CD4-positive, alpha-beta T cell treated with Interleukin-17A for 1 hour (primary cell): Measurements from ENCODE around the gene CALCOCO1.
"Not testable (repeated sequence)": the region's sequence is repeated elsewhere in the genome, so short reads cannot be mapped to it uniquely, and the experiment has no call there.

ENCODE experiments used
- DNase-seq: peaks from one replicate; pipeline ENCODE4 v3.0.0-alpha.2; 2020

CALCOCO1 gene, protein sequence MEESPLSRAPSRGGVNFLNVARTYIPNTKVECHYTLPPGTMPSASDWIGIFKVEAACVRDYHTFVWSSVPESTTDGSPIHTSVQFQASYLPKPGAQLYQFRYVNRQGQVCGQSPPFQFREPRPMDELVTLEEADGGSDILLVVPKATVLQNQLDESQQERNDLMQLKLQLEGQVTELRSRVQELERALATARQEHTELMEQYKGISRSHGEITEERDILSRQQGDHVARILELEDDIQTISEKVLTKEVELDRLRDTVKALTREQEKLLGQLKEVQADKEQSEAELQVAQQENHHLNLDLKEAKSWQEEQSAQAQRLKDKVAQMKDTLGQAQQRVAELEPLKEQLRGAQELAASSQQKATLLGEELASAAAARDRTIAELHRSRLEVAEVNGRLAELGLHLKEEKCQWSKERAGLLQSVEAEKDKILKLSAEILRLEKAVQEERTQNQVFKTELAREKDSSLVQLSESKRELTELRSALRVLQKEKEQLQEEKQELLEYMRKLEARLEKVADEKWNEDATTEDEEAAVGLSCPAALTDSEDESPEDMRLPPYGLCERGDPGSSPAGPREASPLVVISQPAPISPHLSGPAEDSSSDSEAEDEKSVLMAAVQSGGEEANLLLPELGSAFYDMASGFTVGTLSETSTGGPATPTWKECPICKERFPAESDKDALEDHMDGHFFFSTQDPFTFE

GRCh38 chr12:53727310-53728041, at the start of gene CALCOCO1:
Gene CALCOCO1 (minus strand): TSS chr12:53727452. CDS start chr12:53725242, 2,210 bp downstream.
- DNase-seq, result peak; percentile 98

DNA sequence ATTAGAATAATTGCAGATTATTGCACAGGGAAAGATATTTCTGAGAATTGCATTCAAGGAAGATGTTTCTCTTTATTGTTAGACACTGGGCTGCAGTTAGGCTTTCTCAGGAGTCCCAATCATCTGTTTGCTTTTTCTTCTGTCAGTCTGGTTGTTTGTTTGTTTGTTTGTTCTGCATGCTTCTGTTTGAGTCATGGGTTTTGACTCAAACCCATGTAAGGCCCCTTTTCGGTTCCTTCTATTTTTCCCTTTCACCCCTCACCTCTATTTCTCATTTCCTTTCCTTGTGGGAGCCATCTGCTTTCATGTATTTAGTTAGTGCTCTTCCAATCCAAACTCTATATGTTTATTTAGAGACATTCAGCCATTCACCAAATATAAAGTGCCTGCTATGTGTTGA, 49.6 kb upstream of the CALCOCO1 start:
- no peak for DNase-seq

DNA sequence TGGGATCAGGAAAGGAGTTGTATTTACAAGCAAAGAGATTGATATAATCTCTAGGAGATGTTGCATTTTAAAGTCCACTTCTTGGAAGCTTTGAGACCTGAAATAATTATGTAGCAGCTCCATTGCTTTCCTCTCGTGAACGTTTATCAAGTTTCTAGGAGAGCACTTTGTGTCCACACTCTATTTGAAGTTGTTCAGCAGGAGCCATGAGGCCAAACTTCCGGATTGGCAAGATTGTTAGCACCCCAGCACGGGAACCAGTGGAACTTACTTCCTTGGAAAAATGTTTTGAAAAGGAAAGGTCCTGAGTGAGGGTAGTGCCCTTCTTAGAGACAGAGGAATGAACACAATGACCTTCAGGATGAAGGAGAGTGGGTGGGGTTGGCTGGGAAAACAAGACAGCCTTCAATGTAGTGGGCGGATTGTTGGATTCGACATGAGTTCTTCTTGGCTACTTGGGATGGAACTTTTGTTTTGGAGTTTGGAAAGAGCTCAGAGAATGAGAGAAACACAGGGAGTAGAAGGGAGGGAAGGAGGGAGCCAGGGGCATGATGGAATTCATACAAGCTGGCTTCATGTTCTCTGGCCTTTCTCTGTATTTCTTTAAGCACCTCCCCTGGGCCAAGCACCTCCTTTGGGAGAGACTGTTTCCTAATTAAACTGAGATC, 48.4 kb upstream of the CALCOCO1 start:
- DNase-seq, result no peak

- DNase-seq, result no peak
Observed at GRCh38 chr12:53770281-53770680, 43.0 kb upstream of the CALCOCO1 start.

DNA sequence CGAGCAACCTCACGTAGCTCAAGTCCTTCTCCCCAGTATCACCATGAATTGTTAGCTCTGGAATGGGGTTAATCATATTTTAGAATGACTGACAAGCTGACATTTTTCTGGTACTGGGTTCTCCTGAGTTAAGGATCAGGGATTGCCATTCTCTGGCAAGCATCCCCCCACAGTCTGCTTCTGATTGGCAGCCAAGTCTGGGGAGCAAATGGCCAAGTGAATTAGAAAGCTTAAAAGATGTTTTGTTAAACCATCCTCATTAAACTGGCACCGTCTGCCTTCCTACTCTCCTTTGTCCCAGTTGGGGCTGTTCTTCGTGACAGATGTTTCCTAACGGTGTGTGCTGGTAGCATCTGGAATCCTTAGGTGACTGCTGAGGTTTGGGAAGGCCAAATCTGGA, 41.7 kb upstream of the CALCOCO1 start:
- DNase-seq, result no peak

- DNase-seq, result no peak
Observed at GRCh38 chr12:53766881-53767280, 39.6 kb upstream of the CALCOCO1 start.

- DNase-seq, result no peak
Observed at GRCh38 chr12:53765891-53766290, 38.6 kb upstream of the CALCOCO1 start.

DNA sequence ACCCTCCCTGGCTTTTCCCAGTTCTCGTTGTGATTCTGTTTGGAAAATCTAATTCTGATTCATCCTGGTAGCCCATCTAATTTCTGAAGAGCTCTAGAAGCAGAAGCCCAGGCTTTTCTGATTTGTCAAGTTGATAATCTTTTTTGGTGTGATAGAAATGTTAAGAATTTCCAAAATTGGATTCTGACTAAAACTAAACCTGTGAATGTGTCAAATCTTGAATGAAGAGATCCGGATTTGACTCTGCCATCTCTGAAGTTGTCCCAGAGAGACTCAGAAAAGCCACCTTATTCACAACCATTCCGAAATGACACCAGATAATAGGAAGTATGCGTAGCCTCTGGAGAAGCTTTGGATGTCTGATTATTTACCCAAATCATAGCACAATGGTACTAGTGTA, 37.4 kb upstream of the CALCOCO1 start:
- no peak for DNase-seq

DNA sequence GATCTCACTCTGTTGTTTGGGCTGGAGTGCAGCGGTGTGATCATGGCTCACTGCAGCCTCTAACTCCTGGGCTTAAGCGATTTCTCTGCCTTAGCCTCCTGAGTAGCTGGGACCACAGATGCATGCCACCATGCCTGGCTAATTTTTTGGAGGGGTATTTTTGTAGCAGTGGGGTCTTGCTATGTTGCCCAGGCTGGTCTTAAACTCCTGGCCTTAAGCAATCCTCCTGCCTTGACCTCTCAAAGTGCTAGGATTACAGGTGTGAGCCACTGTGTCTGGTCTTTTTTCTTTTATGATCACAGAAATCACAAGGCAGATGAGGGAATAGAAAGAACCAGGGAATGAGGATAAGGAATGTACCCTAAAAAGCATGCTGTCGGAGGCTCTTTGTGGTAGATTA, 35.5 kb upstream of the CALCOCO1 start:
- not testable (repeated sequence) for DNase-seq

DNA sequence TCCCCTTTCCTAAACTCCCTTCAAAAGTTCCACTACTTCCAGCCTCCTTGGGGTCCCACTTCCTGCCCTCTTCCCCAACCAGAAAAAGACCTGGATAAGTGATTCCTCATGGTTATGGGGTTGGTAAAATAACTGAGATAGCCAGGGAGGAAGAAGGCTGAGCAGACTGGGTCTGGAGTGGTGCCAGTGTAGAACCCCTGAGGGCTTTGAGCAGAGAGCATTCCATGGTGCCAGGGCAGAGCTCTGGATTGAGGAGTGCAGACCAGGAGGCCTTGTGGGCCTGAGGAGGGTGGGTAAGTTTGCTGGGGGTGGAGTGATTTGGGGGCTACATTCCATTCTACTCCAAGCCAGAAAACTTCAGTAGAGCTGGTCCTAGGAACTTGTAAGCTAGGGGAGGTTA, 34.1 kb upstream of the CALCOCO1 start:
- DNase-seq, result no peak

DNA sequence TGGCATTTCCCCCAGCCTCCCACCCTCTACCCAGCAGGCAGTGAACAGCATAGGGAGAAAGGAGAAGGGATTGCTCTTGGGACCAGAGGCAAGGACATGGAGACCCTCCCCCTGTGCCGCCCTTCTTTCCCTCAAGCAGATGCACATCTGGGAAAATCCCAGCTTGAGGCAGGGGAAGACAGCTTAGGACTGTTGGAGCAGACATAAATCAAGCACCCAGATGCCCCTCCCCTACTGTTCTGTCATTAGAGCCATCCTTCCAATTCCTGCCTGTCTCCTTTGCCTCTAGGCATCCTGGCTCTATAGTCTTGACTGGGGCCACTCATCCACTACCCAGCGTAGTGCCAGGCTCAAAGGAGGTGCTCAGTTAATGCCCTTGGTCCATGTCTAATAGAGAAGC, 32.0 kb upstream of the CALCOCO1 start:
- DNase-seq, result no peak

GRCh38 chr12:53758730-53759103, 31.5 kb upstream of the CALCOCO1 start:
- DNase-seq, result no peak

GRCh38 chr12:53758081-53758729, 31.0 kb upstream of the CALCOCO1 start:
- no peak for DNase-seq

- DNase-seq, result peak; percentile 84
Observed at GRCh38 chr12:53757101-53757770, 30.0 kb upstream of the CALCOCO1 start.

DNA sequence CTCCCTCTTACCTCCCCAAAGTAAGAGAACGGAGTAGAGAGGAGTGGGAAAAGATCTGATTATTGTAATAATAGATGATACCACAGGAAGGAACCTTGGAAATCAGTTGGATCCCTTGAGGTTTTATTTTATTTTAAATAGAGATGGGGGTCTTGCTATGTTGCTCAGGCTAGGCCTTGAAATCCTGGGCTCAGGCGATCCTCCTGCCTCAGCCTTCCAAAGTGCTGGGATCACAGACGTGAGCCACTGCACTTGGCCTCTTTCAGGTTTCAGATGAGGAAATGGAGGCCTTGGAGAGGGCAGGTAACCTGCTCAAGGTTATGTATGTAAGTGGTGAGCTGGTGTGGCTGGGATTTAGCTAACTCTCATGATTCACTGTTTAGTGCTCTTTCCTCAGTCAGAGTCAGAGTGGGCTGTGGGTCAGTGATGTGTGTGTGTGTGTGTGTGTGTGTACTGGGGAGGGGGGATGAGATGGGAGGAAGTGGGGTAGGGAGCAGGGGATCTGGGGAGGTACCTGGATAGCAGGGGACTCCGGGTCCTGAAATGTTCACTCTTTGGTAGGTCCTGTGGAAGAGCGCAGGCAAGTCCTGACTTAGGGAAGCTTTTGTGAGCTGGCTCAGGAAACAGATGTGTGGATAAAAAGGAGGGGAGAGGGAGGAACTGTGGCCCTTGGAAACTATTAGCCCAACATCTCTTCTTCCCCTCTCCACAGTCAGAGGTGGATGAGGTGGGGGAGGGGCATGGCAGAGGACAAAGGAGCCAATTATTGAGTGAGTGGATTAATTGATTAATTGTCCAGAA, 29.2 kb upstream of the CALCOCO1 start:
- DNase-seq, result no peak

DNA sequence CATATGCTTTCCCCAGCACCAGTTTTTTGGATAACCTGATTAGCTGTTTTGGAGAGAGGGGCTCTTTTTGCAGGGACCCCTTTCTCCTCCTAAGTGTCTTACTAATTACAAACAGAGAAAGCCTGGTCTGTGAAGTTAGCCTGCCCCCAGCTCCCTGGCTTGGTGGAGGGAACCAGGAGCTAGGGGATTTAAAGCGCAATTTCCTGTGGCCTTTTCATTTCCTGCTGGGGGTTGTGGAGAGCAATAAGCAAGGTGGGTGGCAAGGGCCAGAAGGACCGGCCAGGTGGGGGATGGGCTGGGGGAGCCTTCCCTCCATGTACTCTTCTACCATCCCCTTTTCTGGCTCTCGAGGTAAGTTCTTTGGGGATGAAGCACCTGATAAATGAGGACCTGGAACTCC, 28.6 kb upstream of the CALCOCO1 start:
- DNase-seq, result no peak

DNA sequence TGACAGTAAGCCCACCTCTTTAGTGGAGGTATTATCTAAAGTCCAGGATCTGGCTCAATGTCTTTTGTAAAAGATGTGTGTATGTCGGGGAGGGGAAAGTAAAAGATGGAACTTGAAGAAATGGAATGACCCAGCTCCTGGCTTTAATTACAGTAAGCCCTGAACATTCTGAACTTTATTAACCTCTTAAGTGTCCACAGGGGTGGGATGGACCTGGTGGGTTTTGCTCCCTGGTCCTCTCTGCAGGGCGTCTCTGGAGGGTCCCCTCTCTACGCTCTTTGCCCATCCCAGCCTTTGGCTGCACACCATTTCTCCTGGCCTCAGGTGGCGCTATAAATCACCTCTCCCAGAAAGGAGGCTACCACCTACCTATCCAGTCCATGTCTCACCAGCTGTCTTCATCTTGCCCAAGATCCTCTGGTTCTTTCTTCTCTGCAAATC, 28.2 kb upstream of the CALCOCO1 start:
- DNase-seq, result no peak

GRCh38 chr12:53754633-53755264, 27.5 kb upstream of the CALCOCO1 start:
- DNase-seq, result no peak

- DNase-seq, result no peak
Observed at GRCh38 chr12:53754188-53754585, 26.9 kb upstream of the CALCOCO1 start.

- DNase-seq, result no peak
Observed at GRCh38 chr12:53752621-53753020, 25.4 kb upstream of the CALCOCO1 start.

- no peak for DNase-seq
Observed at GRCh38 chr12:53752192-53752601, 24.9 kb upstream of the CALCOCO1 start.
